Lower leg skin (tissue), 4 donors: ENCODE data around the gene SEPHS1. TPM values are rescaled to one million over a fixed set of nuclear protein-coding genes. Genes with fewer than 3 reads are reported as not detected.
A peak's percentile ranks its signal among the peaks of the same experiment; 100 is the strongest.

ENCODE experiments used
- DNase-seq, 2 donors: peaks; one replicate each; pipeline ENCODE4 v3.0.0-alpha.2; 2019; ENCODE audit warnings: low spot score in 2 of 2
- H3K4me3 ChIP-seq: fragments of 200-600 bp; sonication (generic); 2 replicates; pipeline ENCODE4 v1.5.1; 2017; ENCODE audit warnings: mild to moderate bottlenecking, low read depth; ENCODE audit not compliant: poor library complexity, severe bottlenecking
- POLR2A ChIP-seq, 2 donors: fragments of 450-650 bp; IDR thresholded peaks; one replicate each; pipeline ENCODE4 v1.6.1; 2016 to 2017; ENCODE audit warnings: antibody characterized with exemption in 2 of 2, mild to moderate bottlenecking in 1 of 2, moderate library complexity in 1 of 2
- WGBS, 2 donors: methylation state at CpG; one replicate each; pipeline ENCODE4 v1.1.5; 2018; 5-methylcytosine and 5-hydroxymethylcytosine counted together
- intact Hi-C: fragments of 100-400 bp; cut with DNase I; formaldehyde crosslinking; loops from one replicate; pipeline ENCODE4 v1.15.0; 2023; ENCODE audit warnings: low total_unique reads
- total RNA-seq, 4 donors: library from RNA; depleted of rRNA; stranded (reverse); fragments of >200 nt; gene quantifications; one replicate each; pipeline ENCODE4 v1.1.0, GENCODE V29; 2016
- TF ChIP-seq, protein P1 (sequence below), 3 donors: fragments of 450-650 bp; IDR thresholded peaks; one replicate each; pipeline ENCODE4 v1.5.1; 2016; ENCODE audit warnings: antibody characterized with exemption in 3 of 3, mild to moderate bottlenecking in 3 of 3, moderate library complexity in 2 of 3

SEPHS1 gene
- total RNA-seq, 4 donors from 2014 or later: 14.4 to 35.0 (median 17.4) TPM

DNA sequence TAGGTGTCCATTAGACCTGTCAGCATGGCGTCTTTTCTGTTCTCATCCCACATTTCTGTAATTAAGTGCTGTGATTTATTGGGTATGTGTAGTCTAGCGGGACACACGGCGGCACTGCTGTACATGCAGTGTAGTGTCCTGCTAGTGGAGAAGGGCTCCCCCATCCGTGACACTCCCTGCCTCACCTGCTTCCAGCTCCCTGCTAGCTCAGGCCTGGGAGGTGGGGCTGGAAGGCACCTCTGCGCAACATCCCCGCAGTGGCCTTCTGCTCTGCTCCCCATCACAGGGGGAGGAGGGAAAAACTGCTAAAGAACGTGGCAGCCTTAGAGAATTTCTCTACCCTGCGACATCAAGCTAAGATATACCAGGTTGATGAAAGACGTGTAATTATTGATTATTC is 19.5 kb downstream of the SEPHS1 start:
- H3K4me3 ChIP-seq: no peak overlapping the region
- DNase-seq: peak in 1 of 2 donors; percentile 13
- intact Hi-C loops: no loop called here
- 89 to 91% methylated on average over 10 of the region's 10 CpGs for WGBS, 2 donors
- TF ChIP-seq, protein P1, sequence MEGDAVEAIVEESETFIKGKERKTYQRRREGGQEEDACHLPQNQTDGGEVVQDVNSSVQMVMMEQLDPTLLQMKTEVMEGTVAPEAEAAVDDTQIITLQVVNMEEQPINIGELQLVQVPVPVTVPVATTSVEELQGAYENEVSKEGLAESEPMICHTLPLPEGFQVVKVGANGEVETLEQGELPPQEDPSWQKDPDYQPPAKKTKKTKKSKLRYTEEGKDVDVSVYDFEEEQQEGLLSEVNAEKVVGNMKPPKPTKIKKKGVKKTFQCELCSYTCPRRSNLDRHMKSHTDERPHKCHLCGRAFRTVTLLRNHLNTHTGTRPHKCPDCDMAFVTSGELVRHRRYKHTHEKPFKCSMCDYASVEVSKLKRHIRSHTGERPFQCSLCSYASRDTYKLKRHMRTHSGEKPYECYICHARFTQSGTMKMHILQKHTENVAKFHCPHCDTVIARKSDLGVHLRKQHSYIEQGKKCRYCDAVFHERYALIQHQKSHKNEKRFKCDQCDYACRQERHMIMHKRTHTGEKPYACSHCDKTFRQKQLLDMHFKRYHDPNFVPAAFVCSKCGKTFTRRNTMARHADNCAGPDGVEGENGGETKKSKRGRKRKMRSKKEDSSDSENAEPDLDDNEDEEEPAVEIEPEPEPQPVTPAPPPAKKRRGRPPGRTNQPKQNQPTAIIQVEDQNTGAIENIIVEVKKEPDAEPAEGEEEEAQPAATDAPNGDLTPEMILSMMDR (IDR thresholded peaks at IDR 0.05): no peak
- no peak for TF ChIP-seq POLR2A (IDR thresholded peaks at IDR 0.05)

DNA sequence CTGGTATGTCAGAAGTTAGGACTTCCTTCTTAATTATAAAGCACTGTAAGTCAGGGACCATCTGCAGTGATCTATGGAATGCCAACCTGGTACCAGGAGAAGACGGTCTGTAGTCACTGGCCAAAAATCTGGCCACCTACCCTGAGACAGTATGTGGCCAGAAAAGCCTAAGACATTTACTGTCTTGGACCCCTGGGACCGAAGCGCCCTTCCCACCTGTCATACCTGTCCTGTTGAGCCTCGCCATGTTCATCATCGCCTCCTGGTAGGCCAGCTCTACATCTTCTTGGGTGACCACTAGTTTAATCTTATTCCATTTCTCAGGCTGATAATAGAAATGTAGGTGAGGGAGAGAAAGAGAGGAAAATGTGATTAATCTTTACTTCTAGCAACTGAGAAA is 20.0 kb downstream of the SEPHS1 start:
- no peak overlapping the region for H3K4me3 ChIP-seq
- TF ChIP-seq POLR2A (IDR thresholded peaks at IDR 0.05): no peak
- TF ChIP-seq, protein P1 (IDR thresholded peaks at IDR 0.05): no peak
- peak in 1 of 2 donors; percentile 78 for DNase-seq
- WGBS, 2 donors: 96 to 98% methylated on average over 5 of the region's 5 CpGs
- intact Hi-C loops: no loop called here

DNA sequence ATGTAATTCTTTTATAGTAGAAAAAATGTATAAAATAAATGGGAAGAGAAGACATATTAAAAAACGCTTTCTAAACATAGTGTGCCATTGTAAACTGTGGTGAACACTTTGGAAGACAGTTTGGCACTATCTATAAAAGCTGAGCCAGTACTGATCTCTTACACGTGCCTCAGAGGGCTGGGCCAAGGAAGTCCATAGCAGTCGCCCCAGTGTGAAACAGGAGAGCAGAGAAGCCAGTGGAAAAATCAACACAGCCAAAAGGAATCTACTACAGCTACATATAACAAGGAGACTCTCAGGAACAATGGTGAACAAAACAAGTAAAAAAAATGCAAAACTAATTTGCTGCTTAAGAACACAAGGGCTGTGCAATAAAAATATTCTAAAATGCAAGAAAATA is 20.6 kb downstream of the SEPHS1 start:
- DNase-seq: peak in 1 of 2 donors; percentile 13
- WGBS, 2 donors: 32 to 46% methylated on average over 3 of the region's 3 CpGs
- no peak overlapping the region for H3K4me3 ChIP-seq
- intact Hi-C loops: no loop called here
- no peak for TF ChIP-seq POLR2A (IDR thresholded peaks at IDR 0.05)
- TF ChIP-seq, protein P1 (IDR thresholded peaks at IDR 0.05): no peak

DNA sequence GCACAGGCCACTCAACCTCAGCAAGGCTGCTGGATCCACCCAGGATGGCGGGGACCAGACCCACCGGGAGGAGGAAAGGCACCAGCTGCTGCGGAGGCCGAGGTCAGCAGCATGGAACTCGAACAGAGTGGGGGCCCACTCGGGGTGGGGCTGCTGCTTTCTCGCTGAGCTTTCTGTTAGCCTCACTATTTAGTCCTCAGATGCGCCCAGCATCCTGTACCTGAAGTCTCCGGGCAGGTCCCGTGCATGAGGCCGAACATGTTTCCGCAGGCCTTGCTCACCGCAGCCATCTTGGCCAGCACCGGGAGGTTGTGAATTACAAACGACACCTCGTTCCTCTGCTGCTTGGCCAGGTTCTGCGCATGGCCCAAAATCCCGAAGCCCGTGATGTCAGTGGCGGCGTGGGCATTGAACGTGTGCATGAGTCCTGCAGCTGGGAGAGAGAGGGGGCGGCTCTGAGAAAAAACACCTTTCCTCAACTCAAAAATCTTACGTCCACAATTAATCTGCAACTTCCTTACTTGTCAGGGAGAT is 25.4 kb downstream of the SEPHS1 start:
- H3K4me3 ChIP-seq: no peak overlapping the region
- intact Hi-C loops: no loop called here
- peak in 1 of 2 donors; percentile 67 for DNase-seq
- WGBS, 2 donors: 94 to 95% methylated on average over 24 of the region's 24 CpGs
- no peak for TF ChIP-seq POLR2A (IDR thresholded peaks at IDR 0.05)
- TF ChIP-seq, protein P1 (IDR thresholded peaks at IDR 0.05): no peak

DNA sequence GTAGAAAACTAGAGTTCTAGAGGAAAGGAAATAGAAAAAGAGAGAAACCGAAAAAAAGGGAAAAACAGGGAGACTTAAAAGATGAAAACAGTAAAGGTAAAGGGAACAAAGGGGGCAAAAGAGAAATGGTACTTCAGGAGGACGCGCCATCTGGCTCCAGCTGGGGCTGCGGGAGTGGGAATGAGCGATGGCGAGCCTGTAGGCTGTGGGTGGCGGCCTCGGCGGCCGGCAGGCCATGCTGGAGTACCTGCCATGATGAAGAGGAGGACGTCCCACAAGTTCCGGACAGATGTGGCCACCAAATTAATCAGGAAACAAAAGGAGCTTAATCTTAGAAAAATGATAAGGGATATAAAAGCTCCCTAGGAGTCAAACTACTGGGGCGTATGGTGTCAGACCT is 26.5 kb downstream of the SEPHS1 start:
- peak in 1 of 2 donors; percentile 50 for DNase-seq
- TF ChIP-seq POLR2A (IDR thresholded peaks at IDR 0.05): no peak
- TF ChIP-seq, protein P1 (IDR thresholded peaks at IDR 0.05): no peak
- no peak overlapping the region for H3K4me3 ChIP-seq
- WGBS, 2 donors: 92 to 95% methylated on average over 13 of the region's 13 CpGs
- intact Hi-C loops: no loop called here

DNA sequence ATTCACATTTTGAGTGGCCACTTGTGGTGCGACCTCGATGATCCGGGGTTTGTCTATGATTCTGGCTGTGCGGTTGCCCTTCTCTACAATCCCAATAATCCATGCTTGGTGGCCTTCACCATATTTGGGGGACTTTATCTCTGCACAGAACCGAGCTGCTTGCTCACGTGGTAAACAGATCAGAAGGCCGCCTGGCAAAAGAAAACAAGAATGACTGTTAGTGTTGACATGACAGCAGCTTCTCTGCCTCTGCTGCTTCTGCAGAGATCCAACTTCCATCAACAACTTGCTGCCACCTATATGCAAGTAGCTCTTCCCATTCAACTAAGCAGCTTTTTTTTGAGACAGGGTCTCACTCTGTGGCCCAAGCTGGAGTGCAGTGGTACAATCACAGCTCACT is 28.9 kb downstream of the SEPHS1 start:
- TF ChIP-seq, protein P1 (IDR thresholded peaks at IDR 0.05): no peak
- TF ChIP-seq POLR2A (IDR thresholded peaks at IDR 0.05): no peak
- no peak overlapping the region for H3K4me3 ChIP-seq
- intact Hi-C loops: no loop called here
- peak in 1 of 2 donors; percentile 42 for DNase-seq
- WGBS, 2 donors: 90 to 94% methylated on average over 7 of the region's 7 CpGs
